ENCODE results near the gene RNU6-7. TPM values are rescaled to one million over a fixed set of nuclear protein-coding genes. Genes with fewer than 3 reads are reported as not detected.

Gene RNU6-7
- total and polyA plus RNA-seq, 2 of the 13 experiments (the other 11 are each of a cell fraction or from before 2014, with no cell fraction given): under 0.01 TPM; not detected in 1

DNA sequence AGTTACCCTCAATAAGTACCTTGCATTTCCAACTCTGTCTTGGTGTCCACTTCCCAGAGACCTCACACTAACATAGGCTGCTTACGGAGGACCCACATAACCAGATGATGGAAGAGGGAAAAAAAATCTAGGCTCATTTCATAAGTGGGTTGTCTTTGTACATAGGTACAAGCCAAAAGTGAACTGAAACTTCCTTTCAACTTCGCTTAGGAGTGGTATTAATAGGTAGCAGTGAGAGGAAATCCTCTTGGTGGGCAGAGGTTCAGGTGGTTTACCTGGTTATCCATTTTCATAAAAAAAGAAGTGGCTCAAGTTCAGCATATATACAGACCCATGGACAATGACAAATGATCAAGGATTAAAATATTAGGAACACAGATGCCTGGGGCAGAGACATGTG is 35.8 kb upstream of the RNU6-7 start:
- FAIRE-seq: no peak
- in situ Hi-C loops (cut with HindIII; ENCODE audit: extremely low pct_ligation_motif_present, low pct_unique_long_range_greater_than_20kb): no loop called here
- H4K20me1 ChIP-seq (ENCODE audit: insufficient read depth, low read length): no peaks in the 10 kb centered on the region
- ChIA-PET CTCF (ENCODE audit: low intra/inter-chr PET ratio, low total read pairs) (no interaction called here), POLR2A (no interaction called here)
- WGBS (ENCODE audit: low lambda C conversion rate): 51% methylated on average over 2 of the region's 2 CpGs
- no peaks in the 10 kb centered on the region for H3K79me2 ChIP-seq (ENCODE audit: insufficient read depth, low read length)
- BruUV-seq (replicated peaks): no TSS peak
- intact Hi-C loops (cut with micrococcal nuclease; ENCODE audit: unreplicated experiment): no loop called here
- DNase-seq (ENCODE audit: low spot score): no peak
- no peak overlapping the region for H3K27ac ChIP-seq (ENCODE audit: extremely low read length, insufficient read depth, low read length)
- no peak overlapping the region for H3K9ac ChIP-seq (ENCODE audit: insufficient read depth, low read depth, low read length)
- no peaks in the 10 kb centered on the region for H3K27me3 ChIP-seq (ENCODE audit: control insufficient read depth in 1 of 2, insufficient read depth in 2 of 2, low read length in 2 of 2)
- H2AFZ ChIP-seq (ENCODE audit: low read length): no peak overlapping the region
- no peak overlapping the region for H3K4me2 ChIP-seq (ENCODE audit: low read depth, low read length)
- ATAC-seq: no peak
- H3K4me1 ChIP-seq (ENCODE audit: insufficient read depth, low read length): no peaks in the 10 kb centered on the region
- H3K9me3 ChIP-seq (ENCODE audit: low read length): no peaks in the 10 kb centered on the region
- no peak overlapping the region for H3K4me3 ChIP-seq (replicated peaks in 1 of 3; ENCODE audit: insufficient read depth in 1 of 3, low read depth in 2 of 3, low read length in 3 of 3)
- TF ChIP-seq MATR3 (CRISPR knock-in tag; IDR thresholded peaks at IDR 0.05): no peak
- no peaks in the 10 kb centered on the region for H3K36me3 ChIP-seq (replicated peaks in 1 of 2; ENCODE audit: control insufficient read depth in 1 of 2, insufficient read depth in 2 of 2, low read length in 2 of 2)

DNA sequence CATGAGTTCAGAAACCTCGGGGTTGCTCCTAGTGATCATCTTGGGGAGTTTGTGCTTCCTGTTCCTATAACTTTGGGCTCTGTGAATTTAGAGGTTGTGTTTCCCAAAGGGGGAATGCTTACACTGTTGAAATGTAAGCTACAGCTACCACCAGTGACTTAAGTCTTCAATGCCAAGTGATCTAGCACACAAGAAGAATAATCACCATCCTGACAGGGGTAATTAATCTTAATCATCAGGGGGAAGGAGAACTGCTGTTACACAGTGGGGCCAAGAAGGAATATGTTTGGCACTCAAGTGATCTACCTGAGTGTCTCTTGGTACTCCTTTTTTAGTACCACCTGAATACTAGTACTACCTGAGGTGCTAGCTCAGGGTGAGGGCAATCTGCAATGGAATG is 34.9 kb upstream of the RNU6-7 start:
- 0% methylated on average over 1 of the region's 1 CpG for WGBS (ENCODE audit: low lambda C conversion rate)

More for the DNA sequence above, 34.9 kb upstream of the RNU6-7 start:
- TF ChIP-seq SMC3 (IDR thresholded peaks at IDR 0.05; ENCODE audit: low read length) (no peak), PCBP2 (optimal IDR thresholded peaks at IDR 0.05; ENCODE audit: low read depth, low read length, poor library complexity, severe bottlenecking) (no peak), ZNF784 (CRISPR knock-in tag; IDR thresholded peaks at IDR 0.05; ENCODE audit: borderline replicate concordance) (no peak), ZNF772 (CRISPR knock-in tag; IDR thresholded peaks at IDR 0.05) (no peak), ZFP37 (CRISPR knock-in tag; IDR thresholded peaks at IDR 0.05; ENCODE audit: borderline replicate concordance) (no peak), PHF8 (CRISPR knock-in tag; IDR thresholded peaks at IDR 0.05) (no peak), ZNF33B (CRISPR knock-in tag; IDR thresholded peaks at IDR 0.05) (no peak), THAP8 (CRISPR knock-in tag; IDR thresholded peaks at IDR 0.05; ENCODE audit: borderline replicate concordance) (no peak), JARID2 (CRISPR knock-in tag; IDR thresholded peaks at IDR 0.05; ENCODE audit: insufficient replicate concordance) (no peak)
- Histone ChIP-seq H3K4me1 (ENCODE audit: insufficient read depth, low read length) (no peaks in the 10 kb centered on the region), H3K9ac (ENCODE audit: insufficient read depth, low read depth, low read length) (no peak overlapping the region), H3K27ac (ENCODE audit: extremely low read length, insufficient read depth, low read length) (no peak overlapping the region), H3K27me3 (ENCODE audit: control insufficient read depth in 1 of 2, insufficient read depth in 2 of 2, low read length in 2 of 2) (no peaks in the 10 kb centered on the region), H3K4me2 (ENCODE audit: low read depth, low read length) (no peak overlapping the region), H3K36me3 (replicated peaks in 1 of 2; ENCODE audit: control insufficient read depth in 1 of 2, insufficient read depth in 2 of 2, low read length in 2 of 2) (no peaks in the 10 kb centered on the region), H4K20me1 (ENCODE audit: insufficient read depth, low read length) (no peaks in the 10 kb centered on the region), H3K9me3 (ENCODE audit: low read length) (no peaks in the 10 kb centered on the region), H3K79me2 (ENCODE audit: insufficient read depth, low read length) (no peaks in the 10 kb centered on the region), H3K4me3 (replicated peaks in 1 of 3; ENCODE audit: insufficient read depth in 1 of 3, low read depth in 2 of 3, low read length in 3 of 3) (no peak overlapping the region), H2AFZ (ENCODE audit: low read length) (no peak overlapping the region)
- ChIA-PET POLR2A (no interaction called here), CTCF (ENCODE audit: low intra/inter-chr PET ratio, low total read pairs) (no interaction called here)
- BruUV-seq (replicated peaks): no TSS peak
- ATAC-seq: no peak
- in situ Hi-C loops (cut with HindIII; ENCODE audit: extremely low pct_ligation_motif_present, low pct_unique_long_range_greater_than_20kb): no loop called here
- no peak for FAIRE-seq
- intact Hi-C loops (cut with micrococcal nuclease; ENCODE audit: unreplicated experiment): no loop called here
- no peak for DNase-seq (ENCODE audit: low spot score)
